ENCODE results near the gene ATRIP.

Gene ATRIP

DNA sequence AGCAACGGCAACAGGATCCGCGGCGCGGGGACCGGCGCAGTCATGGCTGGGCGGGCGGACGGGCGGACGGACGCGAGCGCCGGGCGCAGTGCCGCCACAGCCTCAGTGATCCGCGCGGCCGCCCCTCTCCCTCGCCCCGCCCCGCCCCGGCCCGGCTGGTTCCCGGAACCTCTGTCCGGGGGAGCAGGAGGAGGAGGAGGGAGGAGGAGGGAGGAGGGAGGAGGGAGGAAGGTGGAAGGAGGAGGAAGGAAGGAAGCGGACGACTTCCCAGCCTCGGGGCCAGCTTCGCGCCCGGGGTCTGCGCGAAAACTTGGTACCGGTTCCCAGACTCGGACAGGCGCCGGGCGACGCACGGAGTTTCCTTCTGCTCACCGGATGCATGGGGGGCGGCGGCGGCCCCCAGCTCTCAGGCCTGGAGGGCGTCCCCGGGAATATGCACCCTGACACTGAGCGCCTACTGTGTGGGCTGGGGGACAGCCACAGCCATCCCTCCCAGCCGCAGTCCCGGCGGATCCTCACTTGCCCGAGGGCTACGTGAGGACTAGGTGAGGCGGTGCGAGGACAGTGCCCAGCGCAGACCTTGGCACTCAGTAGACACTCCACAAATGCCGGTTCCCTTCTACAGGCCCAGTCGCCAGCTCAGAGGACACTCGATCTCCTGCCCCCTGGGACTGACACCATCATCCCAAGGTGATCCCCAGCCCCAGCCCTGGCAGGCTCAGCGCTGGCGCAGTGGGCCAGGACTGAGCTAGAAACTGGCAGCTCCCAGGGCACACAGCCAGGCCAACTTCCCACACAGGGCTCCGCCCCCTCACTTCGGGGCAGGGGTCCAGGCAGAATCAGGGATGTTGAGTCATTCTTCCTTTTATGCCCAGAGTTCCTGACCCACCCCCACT, 57.8 kb downstream of the ATRIP start, which contains the start of gene SHISA5:
Gene SHISA5 (minus strand): TSS at position 124 of the 896 bp plus-strand sequence. CDS start 80 bp downstream, at position 44.
- peak; percentile 43 to 46 for DNase-seq (ENCODE audit: low read depth in 2 of 2)

GRCh38 chr3:48505146-48505545, 58.6 kb downstream of the ATRIP start:
- DNase-seq (ENCODE audit: low read depth in 2 of 2): no peak

- no peak for DNase-seq (ENCODE audit: low read depth in 2 of 2)
These were observed 59.5 kb downstream of the ATRIP start for GRCh38 chr3:48505968-48506504.

- peak; percentile 44 to 49 for DNase-seq (ENCODE audit: low read depth in 2 of 2)
These were observed 60.9 kb downstream of the ATRIP start for GRCh38 chr3:48507256-48508061.

DNA sequence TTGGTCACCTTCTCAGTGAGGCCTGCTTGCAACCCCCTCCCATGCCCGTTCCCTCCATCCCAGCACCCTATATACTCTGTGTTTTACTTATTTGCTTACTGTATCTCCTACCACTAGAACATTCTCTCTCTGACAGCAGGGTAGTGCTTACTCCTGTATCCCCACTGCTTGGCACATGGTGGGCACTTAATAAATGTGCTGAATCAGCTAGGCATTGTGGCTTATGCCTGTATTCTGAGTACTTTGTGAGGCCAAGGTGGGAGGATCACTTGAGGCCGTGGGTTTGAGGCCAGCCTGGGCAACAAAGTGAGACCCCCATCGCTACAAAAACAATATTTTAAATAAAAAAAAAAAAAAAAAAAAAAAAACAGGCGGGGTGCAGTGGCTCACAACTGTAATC, 65.0 kb downstream of the ATRIP start:
- DNase-seq (ENCODE audit: low read depth in 2 of 2): no peak

- DNase-seq (ENCODE audit: low read depth in 2 of 2): no peak
These were observed 68.1 kb downstream of the ATRIP start for GRCh38 chr3:48514431-48515227.
